HEK293 (cell line): ENCODE results near the gene CLASP1.

Experiments used
- CTCF ChIA-PET: fragments of 350-600 bp; formaldehyde crosslinking; extraction: SDS; loops from one replicate; lab custom pipeline; 2021; ENCODE audit warnings: antibody characterized with exemption; lab: Yijun Ruan, JAX
- POLR2A ChIA-PET: fragments of 300-600 bp; formaldehyde crosslinking; extraction: SDS; loops from one replicate; lab custom pipeline; 2020; ENCODE audit warnings: antibody characterized with exemption, inconsistent platforms; lab: Yijun Ruan, JAX
- H3K27ac ChIP-seq: fragments of 200-500 bp; sonication (Bioruptor generic); 2 replicates; pipeline ENCODE4 v1.5.1; 2014; ENCODE audit warnings: low read depth, low read length, control low read depth, inconsistent platforms; ENCODE audit errors: extremely low read depth
- H3K36me3 ChIP-seq, 2 experiments: fragments of 200-500 bp in 1 of 2; sonication (Bioruptor generic) in 1 of 2; 1 replicate in 1 of 2; 2 replicates in 1 of 2; pipeline ENCODE4 v1.5.1; 2014 to 2017; ENCODE audit warnings: inconsistent platforms in 2 of 2, low read length in 2 of 2; ENCODE audit not compliant: control insufficient read depth in 2 of 2, insufficient read depth in 1 of 2
- H3K4me1 ChIP-seq: fragments of 200-500 bp; sonication (Bioruptor generic); 2 replicates; pipeline ENCODE4 v1.5.1; 2014; ENCODE audit warnings: mild to moderate bottlenecking, low read length, inconsistent platforms; ENCODE audit not compliant: control insufficient read depth, insufficient read depth
- H3K4me3 ChIP-seq: 2 replicates; pipeline ENCODE4 v1.5.1; 2011; ENCODE audit warnings: low read depth, mild to moderate bottlenecking, control low read depth, low read length, moderate library complexity
- H3K9me3 ChIP-seq: fragments of 200-500 bp; sonication (Bioruptor generic); 2 replicates; pipeline ENCODE4 v1.5.1; 2014; ENCODE audit warnings: low read depth, low read length, inconsistent platforms; ENCODE audit not compliant: control insufficient read depth, insufficient read depth
- ATF2 ChIP-seq: fragments of 450-650 bp; formaldehyde crosslinking; IDR thresholded peaks from 2 replicates; pipeline ENCODE4 v1.5.1; 2016; ENCODE audit warnings: missing biosample characterization, missing genetic modification characterization, low read depth
- HIC1 ChIP-seq: fragments of 450-650 bp; formaldehyde crosslinking; IDR thresholded peaks from 2 replicates; pipeline ENCODE4 v1.5.1; 2016; ENCODE audit warnings: missing biosample characterization, missing genetic modification characterization
- KLF7 ChIP-seq: fragments of 450-650 bp; formaldehyde crosslinking; IDR thresholded peaks from 2 replicates; pipeline ENCODE4 v1.5.1; 2016; ENCODE audit warnings: missing biosample characterization, missing genetic modification characterization, borderline replicate concordance
- OVOL3 ChIP-seq: fragments of 450-650 bp; formaldehyde crosslinking; IDR thresholded peaks from 2 replicates; pipeline ENCODE4 v1.5.1; 2016; ENCODE audit warnings: missing biosample characterization, missing genetic modification characterization
- ZBTB11 ChIP-seq: fragments of 450-650 bp; formaldehyde crosslinking; conservative IDR thresholded peaks from 2 replicates; pipeline ENCODE4 v1.5.1; 2016; ENCODE audit warnings: low read depth, missing biosample characterization, missing genetic modification characterization
- ZBTB6 ChIP-seq: fragments of 450-650 bp; formaldehyde crosslinking; IDR thresholded peaks from 2 replicates; pipeline ENCODE4 v1.5.1; 2017; ENCODE audit warnings: missing biosample characterization, missing genetic modification characterization
- ZFHX2 ChIP-seq: fragments of 450-650 bp; formaldehyde crosslinking; conservative IDR thresholded peaks from 2 replicates; pipeline ENCODE4 v1.5.1; 2016; ENCODE audit warnings: missing biosample characterization, missing genetic modification characterization
- ZNF114 ChIP-seq: fragments of 450-650 bp; formaldehyde crosslinking; IDR thresholded peaks from 2 replicates; pipeline ENCODE4 v1.5.0; 2017; ENCODE audit warnings: missing biosample characterization, missing genetic modification characterization
- ZNF184 ChIP-seq: fragments of 450-650 bp; IDR thresholded peaks from 2 replicates; pipeline ENCODE4 v1.5.1; 2018; ENCODE audit warnings: missing biosample characterization, mild to moderate bottlenecking, missing genetic modification characterization
- ZNF513 ChIP-seq: fragments of 450-650 bp; IDR thresholded peaks from 2 replicates; pipeline ENCODE4 v1.5.1; 2018; ENCODE audit warnings: missing biosample characterization, missing genetic modification characterization
- ZNF658 ChIP-seq: fragments of 450-650 bp; formaldehyde crosslinking; IDR thresholded peaks from 2 replicates; pipeline ENCODE4; 2016; ENCODE audit warnings: missing biosample characterization, missing genetic modification characterization
- ZNF664 ChIP-seq: fragments of 450-650 bp; formaldehyde crosslinking; IDR thresholded peaks from 2 replicates; pipeline ENCODE4 v1.5.1; 2016; ENCODE audit warnings: missing biosample characterization, missing genetic modification characterization
- ZNF707 ChIP-seq: fragments of 450-650 bp; formaldehyde crosslinking; IDR thresholded peaks from 2 replicates; pipeline ENCODE4 v1.5.1; 2016; ENCODE audit warnings: missing biosample characterization, missing genetic modification characterization
- TF ChIP-seq, protein P1 (sequence below): fragments of 450-650 bp; formaldehyde crosslinking; IDR thresholded peaks from 2 replicates; pipeline ENCODE4 v1.5.1; 2016; ENCODE audit warnings: missing biosample characterization, missing genetic modification characterization

CLASP1 gene

DNA sequence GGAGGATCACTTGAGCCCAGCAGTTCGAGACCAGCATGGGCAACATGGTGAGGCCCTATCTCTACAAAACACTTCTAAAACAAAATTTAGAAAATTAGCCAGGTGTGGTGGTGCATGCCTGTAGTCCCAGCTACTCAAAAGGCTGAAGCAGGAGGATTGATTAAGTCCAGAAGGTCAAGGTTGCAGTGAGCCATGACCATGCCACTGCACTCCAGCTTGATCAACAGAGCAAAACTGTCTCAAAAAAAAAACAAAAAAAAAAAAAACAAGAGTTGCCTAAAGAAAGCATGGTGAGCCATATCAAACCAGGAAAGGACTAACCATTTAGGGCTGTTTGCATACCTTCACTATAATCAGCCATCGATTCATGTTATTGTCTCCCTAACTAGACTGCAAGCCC is 4.5 kb downstream of the CLASP1 start:
- Histone ChIP-seq H3K4me1 (peaks cover 4% of the 10 kb centered on the region; the same call in 1 of the 2 replicates), H3K36me3 (no peaks in the 10 kb centered on the region; a peak in 1 of 3 replicates), H3K4me3 (no peak overlapping the region), H3K27ac (no peak overlapping the region), H3K9me3 (no peaks in the 10 kb centered on the region)
- ChIA-PET POLR2A (no interaction called here), CTCF (no interaction called here)
- TF ChIP-seq ATF2 = no peak
- no peak for TF ChIP-seq ZBTB11
- no peak for TF ChIP-seq OVOL3 (tag by site-specific recombination)
- no peak for TF ChIP-seq KLF7 (tag by site-specific recombination)
- TF ChIP-seq HIC1 (tag by site-specific recombination) = no peak
- TF ChIP-seq ZNF114 = no peak
- no peak for TF ChIP-seq ZNF658 (tag by site-specific recombination)
- no peak for TF ChIP-seq ZNF513 (tag by site-specific recombination)
- TF ChIP-seq ZNF707 = no peak
- no peak for TF ChIP-seq ZBTB6 (tag by site-specific recombination)
- no peak for TF ChIP-seq ZFHX2
- TF ChIP-seq, protein P1, sequence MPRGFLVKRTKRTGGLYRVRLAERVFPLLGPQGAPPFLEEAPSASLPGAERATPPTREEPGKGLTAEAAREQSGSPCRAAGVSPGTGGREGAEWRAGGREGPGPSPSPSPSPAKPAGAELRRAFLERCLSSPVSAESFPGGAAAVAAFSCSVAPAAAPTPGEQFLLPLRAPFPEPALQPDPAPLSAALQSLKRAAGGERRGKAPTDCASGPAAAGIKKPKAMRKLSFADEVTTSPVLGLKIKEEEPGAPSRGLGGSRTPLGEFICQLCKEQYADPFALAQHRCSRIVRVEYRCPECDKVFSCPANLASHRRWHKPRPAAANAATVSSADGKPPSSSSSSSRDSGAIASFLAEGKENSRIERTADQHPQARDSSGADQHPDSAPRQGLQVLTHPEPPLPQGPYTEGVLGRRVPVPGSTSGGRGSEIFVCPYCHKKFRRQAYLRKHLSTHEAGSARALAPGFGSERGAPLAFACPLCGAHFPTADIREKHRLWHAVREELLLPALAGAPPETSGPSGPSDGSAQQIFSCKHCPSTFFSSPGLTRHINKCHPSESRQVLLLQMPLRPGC = no peak

- POLR2A ChIA-PET = no interaction called here
Measured at GRCh38 chr2:121643877-121644276, 5.4 kb downstream of the CLASP1 start.

More at GRCh38 chr2:121643877-121644276, 5.4 kb downstream of the CLASP1 start:
- Histone ChIP-seq H3K4me1 (peaks cover 4% of the 10 kb centered on the region; the same call in 1 of the 2 replicates), H3K27ac (no peak overlapping the region), H3K4me3 (no peak overlapping the region), H3K36me3 (no peaks in the 10 kb centered on the region; a peak in 1 of 3 replicates), H3K9me3 (no peaks in the 10 kb centered on the region; the same call in 1 of the 2 replicates)
- TF ChIP-seq ZNF664 (tag by site-specific recombination) = peak; percentile 92
- no peak for TF ChIP-seq ZNF184 (tag by site-specific recombination)
- CTCF ChIA-PET = interaction anchor here (0.6 kb wide), 1 partner anchor 88 kb away, joined by 3 read pairs; no protein-coding TSS in a partner anchor
